Pancreas (tissue), 10 donors: Measurements from ENCODE around the gene IDH3A. TPM values are rescaled to one million over a fixed set of nuclear protein-coding genes. Genes with fewer than 3 reads are reported as not detected.
A peak's percentile ranks its signal among the peaks of the same experiment; 100 is the strongest.

Experiments
- ATAC-seq, 4 donors: fragments of 200-7000 bp; cut with Tn5 transposase; one replicate each; pipeline versions ENCODE4 v1.8.0 to v1.9.1; 2020; ENCODE audit warnings: mild to moderate bottlenecking in 4 of 4, moderate library complexity in 4 of 4
- DNase-seq, 6 donors: peaks; one replicate each; pipeline ENCODE4 v3.0.0-alpha.2; 2020
- FAIRE-seq: peaks from 2 replicates; lab custom pipeline; 2012; peaks lifted over from hg19 to GRCh38; lab: Jason Lieb, UNC
- H3K27ac ChIP-seq, 4 donors: fragments of 200-600 bp; sonication (generic); 1 replicate in 3 of 4; 2 replicates in 1 of 4; pipeline versions ENCODE4 v1.5.0 to v1.8.0; 2020
- H3K27me3 ChIP-seq, 4 donors: fragments of 200-600 bp; one replicate each; pipeline ENCODE4 v1.8.0; 2021
- H3K36me3 ChIP-seq, 3 donors: fragments of 200-600 bp; sonication (generic) in 1 of 3; one replicate each; pipeline versions ENCODE4 v1.5.0 to v1.8.0; 2020 to 2021
- H3K4me1 ChIP-seq, 3 donors: fragments of 200-600 bp; one replicate each; pipeline ENCODE4 v1.8.0; 2021
- H3K4me3 ChIP-seq, 4 donors: fragments of 200-600 bp; sonication (generic) in 2 of 4; one replicate each; pipeline versions ENCODE4 v1.5.0 to v1.8.0; 2020 to 2021
- H3K9me3 ChIP-seq, 4 donors: fragments of 200-600 bp; one replicate each; pipeline ENCODE4 v1.8.0; 2021
- WGBS, 2 donors: extraction: QIAGEN DNeasy Blood & Tissue Kit; methylation state at CpG; one replicate each; pipeline ENCODE4 v1.1.7; 2013; 5-methylcytosine and 5-hydroxymethylcytosine counted together
- intact Hi-C, 3 donors: fragments of 100-400 bp; cut with DNase I; formaldehyde crosslinking; loops; one replicate each; pipeline versions ENCODE4 v1.11.1 to v1.14.2; 2022
- polyA plus RNA-seq, 2 donors: library from polyadenylated mRNA; stranded (reverse); fragments of 200-250 nt; gene quantifications; one replicate each; pipeline ENCODE4 v1.2.3, GENCODE V29; 2013
- total RNA-seq, 6 donors: library from RNA; stranded (reverse); fragmentation: NEBNext Ultra II Directional in 4 of 6; extraction: Animal tissue kit (Norgen Biotek cat#: 25700) in 4 of 6; gene quantifications; one replicate each; pipeline versions ENCODE4 v1.2.1 to v1.2.4, GENCODE V29; 2021 to 2023
- TF ChIP-seq, protein P1 (sequence below), 4 donors: fragments of 200-600 bp; sonication (generic) in 3 of 4; IDR thresholded peaks; one replicate each; pipeline versions ENCODE4 v1.5.0 to v1.8.0; 2021; ENCODE audit warnings: antibody characterized with exemption in 4 of 4
- donor health status: healthy with polysubstance abuse.
- donor health status: DM: no; HTN: no; CAD: no; lungs with moderate emphysema.
- donor health status: DM: no; HTN: no; CAD: no.
- donor health status: control.
- donor health status: control.
- donor health status: Bipolar disorder and iron deficiency.
- donor health status: DM: yes; HTN: yes; CAD: no.
- donor health status: DM: no; HTN: no; CAD: no.
- donor health status: DM: no; HTN: no; CAD: no.
- donor health status: DM: yes; HTN: yes; CAD: no.

The IDH3A gene
- total and polyA plus RNA-seq, 8 donors = 10.2 to 32.1 (median 24.8) TPM

GRCh38 chr15:78110096-78110495 is 39.1 kb upstream of the IDH3A start:
- Histone ChIP-seq H3K27ac (no peak overlapping the region), H3K36me3 (no peaks in the 10 kb centered on the region), H3K9me3 (no peaks in the 10 kb centered on the region), H3K4me3 (no peak overlapping the region), H3K4me1 (no peaks in the 10 kb centered on the region), H3K27me3 (no peaks in the 10 kb centered on the region)
- TF ChIP-seq, protein P1, sequence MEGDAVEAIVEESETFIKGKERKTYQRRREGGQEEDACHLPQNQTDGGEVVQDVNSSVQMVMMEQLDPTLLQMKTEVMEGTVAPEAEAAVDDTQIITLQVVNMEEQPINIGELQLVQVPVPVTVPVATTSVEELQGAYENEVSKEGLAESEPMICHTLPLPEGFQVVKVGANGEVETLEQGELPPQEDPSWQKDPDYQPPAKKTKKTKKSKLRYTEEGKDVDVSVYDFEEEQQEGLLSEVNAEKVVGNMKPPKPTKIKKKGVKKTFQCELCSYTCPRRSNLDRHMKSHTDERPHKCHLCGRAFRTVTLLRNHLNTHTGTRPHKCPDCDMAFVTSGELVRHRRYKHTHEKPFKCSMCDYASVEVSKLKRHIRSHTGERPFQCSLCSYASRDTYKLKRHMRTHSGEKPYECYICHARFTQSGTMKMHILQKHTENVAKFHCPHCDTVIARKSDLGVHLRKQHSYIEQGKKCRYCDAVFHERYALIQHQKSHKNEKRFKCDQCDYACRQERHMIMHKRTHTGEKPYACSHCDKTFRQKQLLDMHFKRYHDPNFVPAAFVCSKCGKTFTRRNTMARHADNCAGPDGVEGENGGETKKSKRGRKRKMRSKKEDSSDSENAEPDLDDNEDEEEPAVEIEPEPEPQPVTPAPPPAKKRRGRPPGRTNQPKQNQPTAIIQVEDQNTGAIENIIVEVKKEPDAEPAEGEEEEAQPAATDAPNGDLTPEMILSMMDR (IDR thresholded peaks at IDR 0.05) = no peak
- 86 to 93% methylated on average over 6 of the region's 6 CpGs for WGBS, 2 donors
- DNase-seq (peak in 1 of 6 donors; percentile 36), FAIRE-seq (no peak), ATAC-seq (no peak)
- intact Hi-C loops = loop anchor here in 2 of 3 donors (2.0 to 5.0 kb wide), 3 partner anchors 87 to 133 kb away; no protein-coding TSS in a partner anchor

GRCh38 chr15:78110916-78111475 is 38.2 kb upstream of the IDH3A start:
- DNase-seq (peak in 1 of 6 donors; percentile 41), FAIRE-seq (no peak), ATAC-seq (no peak)
- H3K4me3 ChIP-seq = no peak overlapping the region
- H3K9me3 ChIP-seq = no peaks in the 10 kb centered on the region
- H3K4me1 ChIP-seq = no peaks in the 10 kb centered on the region
- H3K36me3 ChIP-seq = no peaks in the 10 kb centered on the region
- H3K27me3 ChIP-seq = no peaks in the 10 kb centered on the region
- H3K27ac ChIP-seq = no peak overlapping the region
- WGBS, 2 donors = 80 to 86% methylated on average over 10 of the region's 10 CpGs
- intact Hi-C loops = loop anchor here in 2 of 3 donors (2.0 to 5.0 kb wide), 3 partner anchors 86 to 132 kb away; no protein-coding TSS in a partner anchor
- TF ChIP-seq, protein P1 (IDR thresholded peaks at IDR 0.05) = no peak

DNA sequence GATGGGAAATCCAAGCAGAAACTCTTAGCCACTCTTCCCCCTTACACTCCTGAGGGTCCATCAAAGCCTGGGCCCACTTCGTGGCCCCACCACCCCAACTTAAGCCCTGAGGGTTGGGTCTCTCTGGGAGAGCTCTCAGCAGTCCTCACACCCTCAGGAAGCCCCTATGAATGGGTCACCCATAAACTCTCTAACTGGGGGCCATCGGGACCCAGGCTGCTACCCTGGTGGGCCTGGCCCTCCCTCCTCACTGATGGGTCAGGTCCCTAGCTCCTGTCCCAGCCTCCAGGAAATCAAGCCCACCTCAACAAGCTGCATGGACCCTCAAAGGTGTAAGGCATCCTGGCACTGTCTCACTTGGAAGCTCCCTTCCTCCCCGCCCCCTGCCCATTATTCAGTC is 37.4 kb upstream of the IDH3A start:
- DNase-seq = peak in 1 of 6 donors; percentile 21
- Histone ChIP-seq H3K4me3 (no peak overlapping the region), H3K9me3 (no peaks in the 10 kb centered on the region), H3K36me3 (no peaks in the 10 kb centered on the region), H3K4me1 (no peaks in the 10 kb centered on the region), H3K27ac (no peak overlapping the region), H3K27me3 (no peaks in the 10 kb centered on the region)
- intact Hi-C loops = loop anchor here in 2 of 3 donors (2.0 to 5.0 kb wide), 3 partner anchors 86 to 131 kb away; no protein-coding TSS in a partner anchor
- 74 to 88% methylated on average over 3 of the region's 3 CpGs for WGBS, 2 donors
- no peak for ATAC-seq
- no peak for FAIRE-seq
- TF ChIP-seq, protein P1 (IDR thresholded peaks at IDR 0.05) = no peak

GRCh38 chr15:78112551-78112950 is 36.6 kb upstream of the IDH3A start:
- intact Hi-C loops = loop anchor here in 1 of 3 donors (5.0 kb wide), 2 partner anchors 85 to 130 kb away; no protein-coding TSS in a partner anchor
- H3K4me3 ChIP-seq = no peak overlapping the region
- no peaks in the 10 kb centered on the region for H3K4me1 ChIP-seq
- H3K36me3 ChIP-seq = no peaks in the 10 kb centered on the region
- FAIRE-seq (no peak), DNase-seq (no peak), ATAC-seq (no peak)
- no peak overlapping the region for H3K27ac ChIP-seq
- H3K27me3 ChIP-seq = no peaks in the 10 kb centered on the region
- H3K9me3 ChIP-seq = no peaks in the 10 kb centered on the region
- WGBS, 2 donors = 53 to 59% methylated on average over 3 of the region's 3 CpGs
- TF ChIP-seq, protein P1 (IDR thresholded peaks at IDR 0.05) = no peak

DNA sequence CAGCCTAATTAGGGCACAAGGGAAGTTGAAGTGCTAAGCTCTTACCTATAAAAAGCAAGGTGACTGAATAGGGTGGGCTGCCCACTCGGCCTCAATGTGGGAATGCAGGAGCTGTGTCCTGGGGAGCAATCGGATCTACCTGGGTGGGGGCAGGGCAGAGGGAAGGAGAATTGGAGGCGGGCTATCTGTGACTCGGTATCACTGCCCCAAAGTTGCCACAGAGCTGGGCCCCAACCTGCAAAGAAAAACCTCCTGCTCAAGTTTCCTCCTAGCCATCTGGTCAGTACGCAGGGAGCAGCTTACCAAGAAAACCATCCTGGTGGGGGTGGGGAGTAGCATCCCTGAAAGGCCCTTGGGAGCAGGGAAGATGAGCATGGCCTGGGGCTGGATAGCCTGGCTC is 28.6 kb upstream of the IDH3A start:
- intact Hi-C loops = loop anchor here in 1 of 3 donors (10.0 kb wide), 1 partner anchor 74 kb away; no protein-coding TSS in a partner anchor
- WGBS, 2 donors = 83 to 87% methylated on average over 5 of the region's 5 CpGs
- Histone ChIP-seq H3K36me3 (no peaks in the 10 kb centered on the region), H3K4me3 (no peak overlapping the region), H3K27me3 (no peaks in the 10 kb centered on the region), H3K27ac (no peak overlapping the region), H3K9me3 (no peaks in the 10 kb centered on the region), H3K4me1 (no peaks in the 10 kb centered on the region)
- TF ChIP-seq, protein P1 (IDR thresholded peaks at IDR 0.05) = no peak
- ATAC-seq = no peak
- no peak for DNase-seq
- no peak for FAIRE-seq
